B cell (primary cell): Measurements from ENCODE around the gene SSC5D. TPM values are rescaled to one million over a fixed set of nuclear protein-coding genes. Genes with fewer than 3 reads are reported as not detected.
A peak's percentile ranks its signal among the peaks of the same experiment; 100 is the strongest.

ENCODE experiments used
- ATAC-seq: fragments of 200-7000 bp; cut with Tn5 transposase; one replicate; pipeline ENCODE4 v1.10.0; 2021; ENCODE audit warnings: low read depth, mild to moderate bottlenecking, moderate number of reproducible peaks, moderate library complexity
- CTCF ChIA-PET: fragments of 350-600 bp; sonication (Branson Sonifier 250); formaldehyde crosslinking; loops from one replicate; lab custom pipeline; 2021; ENCODE audit warnings: antibody characterized with exemption, inconsistent platforms; lab: Charles Lee
- POLR2A ChIA-PET: fragments of 350-600 bp; sonication (Branson Sonifier 250); formaldehyde crosslinking; loops from one replicate; lab custom pipeline; 2021; ENCODE audit warnings: antibody characterized with exemption; lab: Charles Lee
- DNase-seq: peaks from one replicate; pipeline ENCODE4 v3.0.0; 2013
- H2AFZ ChIP-seq: 2 replicates; pipeline ENCODE4 v1.6.1; 2012; ENCODE audit warnings: mild to moderate bottlenecking, low read depth, low read length; ENCODE audit not compliant: insufficient read depth, poor library complexity, severe bottlenecking
- H3K27ac ChIP-seq, 2 donors: 1 replicate in 1 of 2; 2 replicates in 1 of 2; pipeline ENCODE4 v1.5.1; 2012 to 2013; ENCODE audit warnings: low read length in 2 of 2, mild to moderate bottlenecking in 2 of 2, moderate library complexity in 1 of 2
- H3K27me3 ChIP-seq, 4 experiments: fragments of 200-600 bp in 1 of 4; sonication (generic) in 1 of 4; replicated peaks in 1 of 4; 1 replicate in 2 of 4; 2 replicates in 2 of 4; pipeline versions ENCODE4 v1.6.1 to v1.7.0; 2013 to 2016; ENCODE audit warnings: low read length in 3 of 4, mild to moderate bottlenecking in 2 of 4, mixed read lengths in 1 of 4, moderate library complexity in 1 of 4; ENCODE audit not compliant: insufficient read depth in 4 of 4, control insufficient read depth in 3 of 4; ENCODE audit errors: control extremely low read depth in 1 of 4
- H3K36me3 ChIP-seq, 2 experiments: replicated peaks in 1 of 2; 1 replicate in 1 of 2; 2 replicates in 1 of 2; pipeline versions ENCODE4 v1.6.1 to v1.7.1; 2013; ENCODE audit warnings: low read length in 1 of 2; ENCODE audit not compliant: insufficient read depth in 2 of 2, control insufficient read depth in 1 of 2; ENCODE audit errors: control extremely low read depth in 1 of 2, extremely low read depth in 1 of 2
- H3K4me1 ChIP-seq, 2 donors: fragments of 200-600 bp in 1 of 2; sonication (generic) in 1 of 2; 1 replicate in 1 of 2; 2 replicates in 1 of 2; pipeline versions ENCODE4 v1.5.1 to v1.6.1; 2013 to 2017; ENCODE audit warnings: low read length in 2 of 2; ENCODE audit not compliant: control insufficient read depth in 2 of 2, insufficient read depth in 2 of 2
- H3K4me2 ChIP-seq: replicated peaks from 2 replicates; pipeline ENCODE3; 2012; ENCODE audit warnings: mild to moderate bottlenecking, low read depth, low read length; ENCODE audit not compliant: poor library complexity, severe bottlenecking
- H3K4me3 ChIP-seq, 5 experiments: fragments of 200-600 bp in 1 of 5; sonication (generic) in 1 of 5; 1 replicate in 3 of 5; 2 replicates in 2 of 5; pipeline versions ENCODE4 v1.5.1 to v1.7.0; 2011 to 2016; ENCODE audit warnings: low read length in 4 of 5, mild to moderate bottlenecking in 4 of 5, low read depth in 2 of 5, control low read depth in 1 of 5, moderate library complexity in 1 of 5; ENCODE audit not compliant: insufficient read depth in 1 of 5; ENCODE audit errors: control extremely low read depth in 1 of 5, extremely low read depth in 1 of 5
- H3K79me2 ChIP-seq: fragments of 200-600 bp; sonication (generic); one replicate; pipeline ENCODE4 v1.6.0; 2016; ENCODE audit warnings: low read length; ENCODE audit not compliant: control insufficient read depth, insufficient read depth
- H3K9ac ChIP-seq: fragments of 200-600 bp; sonication (generic); 2 replicates; pipeline ENCODE4 v1.6.1; 2017; ENCODE audit warnings: mild to moderate bottlenecking, low read length, moderate library complexity
- H3K9me3 ChIP-seq, 3 donors: one replicate each; pipeline versions ENCODE4 v1.6.1 to v1.7.1; 2013; ENCODE audit warnings: low read length in 2 of 3; ENCODE audit not compliant: control insufficient read depth in 2 of 3, insufficient read depth in 1 of 3; ENCODE audit errors: control extremely low read depth in 1 of 3
- H4K20me1 ChIP-seq: 2 replicates; pipeline ENCODE4 v1.6.0; 2012; ENCODE audit warnings: mild to moderate bottlenecking, low read length; ENCODE audit not compliant: insufficient read depth, control insufficient read depth, poor library complexity, severe bottlenecking
- H3K27ac Mint-ChIP-seq: one replicate; pipeline ENCODE4 v1.8.0; 2021; ENCODE audit warnings: mixed read lengths
- H3K27me3 Mint-ChIP-seq: one replicate; pipeline ENCODE4 v1.8.0; 2021; ENCODE audit warnings: mixed read lengths
- H3K4me1 Mint-ChIP-seq: one replicate; pipeline ENCODE4 v1.8.0; 2021; ENCODE audit warnings: mixed read lengths
- H3K4me3 Mint-ChIP-seq: one replicate; pipeline ENCODE4 v1.8.0; 2021; ENCODE audit warnings: mixed read lengths
- H3K9me3 Mint-ChIP-seq: one replicate; pipeline ENCODE4 v1.8.0; 2022; ENCODE audit warnings: mixed read lengths; ENCODE audit not compliant: insufficient read depth
- CTCF ChIP-seq: fragments of 200-600 bp; IDR thresholded peaks from one replicate; pipeline ENCODE4 v1.8.0; 2022; ENCODE audit warnings: antibody characterized with exemption, mild to moderate bottlenecking
- EZH2 ChIP-seq: IDR thresholded peaks from 2 replicates; pipeline ENCODE4 v1.6.1; 2012; ENCODE audit warnings: borderline replicate concordance, low read depth, mild to moderate bottlenecking, moderate library complexity, low read length; ENCODE audit not compliant: insufficient read depth, poor library complexity, severe bottlenecking
- WGBS: methylation state at CpG from one replicate; pipeline ENCODE4 v1.1.5; 2013; ENCODE audit warnings: missing lambda C conversion rate; ENCODE audit not compliant: insufficient coverage; 5-methylcytosine and 5-hydroxymethylcytosine counted together
- intact Hi-C: fragments of 100-400 bp; cut with micrococcal nuclease; formaldehyde crosslinking; loops from one replicate; pipeline ENCODE4 v1.10.0; 2022
- polyA plus RNA-seq: library from polyadenylated mRNA; depleted of rRNA; stranded (reverse); fragments of >200 nt; gene quantifications from 2 replicates; pipeline ENCODE4 v1.2.3, GENCODE V29; 2012
- total RNA-seq, 2 donors: library from RNA; stranded (reverse); fragments of 120-200 nt in 1 of 2; gene quantifications; 1 replicate in 1 of 2; 2 replicates in 1 of 2; pipeline versions ENCODE4 v1.2.3 to v1.2.4, GENCODE V29; 2013 to 2022

Gene SSC5D
- total and polyA plus RNA-seq, 2 donors (not counting 1 experiment from before 2014, with no cell fraction given), result 0.22 to 0.44 TPM

GRCh38 chr19:55449469-55449868, 38.8 kb upstream of the SSC5D start:
- POLR2A ChIA-PET, result no interaction called here
- Histone ChIP-seq H3K27me3 (peaks cover 0 to 52% (median 15%) of the 10 kb centered on the region in 4 experiments), H3K79me2 (no peaks in the 10 kb centered on the region), H3K4me1 (peaks cover 15 to 19% of the 10 kb centered on the region in 2 donors), H3K9ac (no peak overlapping the region), H4K20me1 (no peaks in the 10 kb centered on the region), H3K4me2 (no peak overlapping the region), H3K4me3 (no peak overlapping the region), H3K36me3 (no peaks in the 10 kb centered on the region), H2AFZ (no peak overlapping the region), H3K9me3 (peaks cover 0 to 15% (median 0%) of the 10 kb centered on the region in 3 donors), H3K27ac (no peak overlapping the region)
- DNase-seq (peak; percentile 27), ATAC-seq (no peak)
- no peaks in the 10 kb centered on the region for H3K9me3 Mint-ChIP-seq
- peaks cover 13% of the 10 kb centered on the region for H3K4me1 Mint-ChIP-seq
- CTCF ChIA-PET, result no interaction called here
- no peak overlapping the region for H3K4me3 Mint-ChIP-seq
- peaks cover 32% of the 10 kb centered on the region for H3K27me3 Mint-ChIP-seq
- intact Hi-C loops, result no loop called here
- no peak for TF ChIP-seq CTCF
- no peak for TF ChIP-seq EZH2
- H3K27ac Mint-ChIP-seq, result no peak overlapping the region
- 51% methylated on average over 16 of the region's 16 CpGs for WGBS

GRCh38 chr19:55451163-55451964, 36.9 kb upstream of the SSC5D start:
- Mint-ChIP-seq H3K27ac (no peak overlapping the region), H3K27me3 (peaks cover 19% of the 10 kb centered on the region), H3K9me3 (no peaks in the 10 kb centered on the region), H3K4me3 (peak overlapping the region; percentile 66), H3K4me1 (peaks cover 13% of the 10 kb centered on the region)
- DNase-seq, result peak; percentile 58
- Histone ChIP-seq H4K20me1 (no peaks in the 10 kb centered on the region), H3K79me2 (no peaks in the 10 kb centered on the region), H3K27me3 (peaks cover 0 to 37% (median 12%) of the 10 kb centered on the region in 4 experiments), H2AFZ (peak overlapping the region; percentile 51), H3K9me3 (peaks cover 0 to 15% (median 0%) of the 10 kb centered on the region in 3 donors), H3K4me3 (peak overlapping the region in 2 of 5 experiments; percentile 28 to 40), H3K4me2 (peak overlapping the region; percentile 81), H3K4me1 (peaks cover 15 to 17% of the 10 kb centered on the region in 2 donors), H3K27ac (no peak overlapping the region), H3K9ac (peak overlapping the region; percentile 53), H3K36me3 (peaks cover 0 to 2% of the 10 kb centered on the region in 2 experiments)
- 4% methylated on average over 71 of the region's 80 CpGs for WGBS
- ATAC-seq, result peak; percentile 25
- ChIA-PET CTCF (interaction anchor here (1.2 kb wide), 1 partner anchor 198 kb away, joined by 6 read pairs; no protein-coding TSS in a partner anchor), POLR2A (interaction anchor here (0.6 to 0.7 kb wide), 3 partner anchors 8 to 136 kb away, joined by 4 to 8 read pairs (median 5); no protein-coding TSS in a partner anchor)
- intact Hi-C loops, result no loop called here
- no peak for TF ChIP-seq EZH2
- no peak for TF ChIP-seq CTCF
